ENCODE measurements around the gene SEMA6D. TPM values are rescaled to one million over a fixed set of nuclear protein-coding genes. Genes with fewer than 3 reads are reported as not detected.
A peak's percentile ranks its signal among the peaks of the same experiment; 100 is the strongest.

SEMA6D gene
- total and polyA plus RNA-seq, 10 of the 15 experiments (the other 5 are each of a cell fraction or from before 2014, with no cell fraction given): 0.01 to 0.52 (median 0.09) TPM; not detected in 6

- TF ChIP-seq E4F1 (IDR thresholded peaks at IDR 0.05; ENCODE audit: borderline replicate concordance, partially characterized antibody): no peak
- TF ChIP-seq EED (IDR thresholded peaks at IDR 0.05; ENCODE audit: low read depth): peak; percentile 78
- TF ChIP-seq ASH2L (IDR thresholded peaks at IDR 0.05; ENCODE audit: borderline replicate concordance, low read depth): no peak
- TF ChIP-seq JUND (IDR thresholded peaks at IDR 0.05; ENCODE audit: low read depth, low read length): 0 out of 2 replicates have a peak, but pooled peaks have one; percentile 46
- TF ChIP-seq MEF2A (IDR thresholded peaks at IDR 0.05; ENCODE audit: insufficient read depth, low read depth, low read length): 0 out of 2 replicates have a peak, but pooled peaks have one; percentile 73
- TF ChIP-seq RELA (IDR thresholded peaks at IDR 0.05; ENCODE audit: borderline replicate concordance, partially characterized antibody): no peak
- TF ChIP-seq ZNF384 (IDR thresholded peaks at IDR 0.05; ENCODE audit: borderline replicate concordance, low read depth, low read length): no peak
- no peak for TF ChIP-seq NFYB (IDR thresholded peaks at IDR 0.05; ENCODE audit: insufficient read depth, low read depth, low read length)
- TF ChIP-seq ESRRA (IDR thresholded peaks at IDR 0.05; ENCODE audit: low read length): no peak
- TF ChIP-seq SIX5 (IDR thresholded peaks at IDR 0.05; ENCODE audit: low read depth, low read length, severe bottlenecking): no peak
- TF ChIP-seq, protein P1, sequence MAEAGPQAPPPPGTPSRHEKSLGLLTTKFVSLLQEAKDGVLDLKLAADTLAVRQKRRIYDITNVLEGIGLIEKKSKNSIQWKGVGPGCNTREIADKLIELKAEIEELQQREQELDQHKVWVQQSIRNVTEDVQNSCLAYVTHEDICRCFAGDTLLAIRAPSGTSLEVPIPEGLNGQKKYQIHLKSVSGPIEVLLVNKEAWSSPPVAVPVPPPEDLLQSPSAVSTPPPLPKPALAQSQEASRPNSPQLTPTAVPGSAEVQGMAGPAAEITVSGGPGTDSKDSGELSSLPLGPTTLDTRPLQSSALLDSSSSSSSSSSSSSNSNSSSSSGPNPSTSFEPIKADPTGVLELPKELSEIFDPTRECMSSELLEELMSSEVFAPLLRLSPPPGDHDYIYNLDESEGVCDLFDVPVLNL (IDR thresholded peaks at IDR 0.05; ENCODE audit: low read depth, low read length): no peak
- no peak for TF ChIP-seq HDAC6 (IDR thresholded peaks at IDR 0.05; ENCODE audit: unreplicated experiment)
- TF ChIP-seq, protein P2, sequence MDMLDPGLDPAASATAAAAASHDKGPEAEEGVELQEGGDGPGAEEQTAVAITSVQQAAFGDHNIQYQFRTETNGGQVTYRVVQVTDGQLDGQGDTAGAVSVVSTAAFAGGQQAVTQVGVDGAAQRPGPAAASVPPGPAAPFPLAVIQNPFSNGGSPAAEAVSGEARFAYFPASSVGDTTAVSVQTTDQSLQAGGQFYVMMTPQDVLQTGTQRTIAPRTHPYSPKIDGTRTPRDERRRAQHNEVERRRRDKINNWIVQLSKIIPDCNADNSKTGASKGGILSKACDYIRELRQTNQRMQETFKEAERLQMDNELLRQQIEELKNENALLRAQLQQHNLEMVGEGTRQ (IDR thresholded peaks at IDR 0.05; ENCODE audit: borderline replicate concordance, low read depth, low read length): no peak
- TF ChIP-seq CREM (IDR thresholded peaks at IDR 0.05; ENCODE audit: low read depth): peak; percentile 91
- no peak for TF ChIP-seq SMARCA5 (IDR thresholded peaks at IDR 0.05)
- no peak for TF ChIP-seq SP1 (IDR thresholded peaks at IDR 0.05; ENCODE audit: low read depth, low read length)
- TF ChIP-seq ZNF274 (IDR thresholded peaks at IDR 0.05; ENCODE audit: insufficient read depth, insufficient read length): no peak
- no peak for TF ChIP-seq CHD4 (IDR thresholded peaks at IDR 0.05)
- peak; percentile 40; the same call in 1 of the 2 replicates for TF ChIP-seq ATF7 (IDR thresholded peaks at IDR 0.05; ENCODE audit: low read depth)
- TF ChIP-seq ZNF592 (IDR thresholded peaks at IDR 0.05): no peak
- TF ChIP-seq, protein P3, sequence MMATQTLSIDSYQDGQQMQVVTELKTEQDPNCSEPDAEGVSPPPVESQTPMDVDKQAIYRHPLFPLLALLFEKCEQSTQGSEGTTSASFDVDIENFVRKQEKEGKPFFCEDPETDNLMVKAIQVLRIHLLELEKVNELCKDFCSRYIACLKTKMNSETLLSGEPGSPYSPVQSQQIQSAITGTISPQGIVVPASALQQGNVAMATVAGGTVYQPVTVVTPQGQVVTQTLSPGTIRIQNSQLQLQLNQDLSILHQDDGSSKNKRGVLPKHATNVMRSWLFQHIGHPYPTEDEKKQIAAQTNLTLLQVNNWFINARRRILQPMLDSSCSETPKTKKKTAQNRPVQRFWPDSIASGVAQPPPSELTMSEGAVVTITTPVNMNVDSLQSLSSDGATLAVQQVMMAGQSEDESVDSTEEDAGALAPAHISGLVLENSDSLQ (IDR thresholded peaks at IDR 0.05): no peak
Measured at GRCh38 chr15:47813748-47814384, 96.6 kb downstream of the SEMA6D start (continued).
